CD4-positive, CD25-positive, alpha-beta regulatory T cell (primary cell): ENCODE results near the gene PPFIA4. TPM values are rescaled to one million over a fixed set of nuclear protein-coding genes. Genes with fewer than 3 reads are reported as not detected.

ENCODE experiments used
- ATAC-seq, 2 donors: fragments of 150-1000 bp; cut with Tn5 transposase; one replicate each; pipeline ENCODE4 v1.10.0; 2021; ENCODE audit warnings: low read depth in 2 of 2, moderate number of reproducible peaks in 2 of 2, moderate library complexity in 1 of 2
- DNase-seq, 3 donors: peaks; one replicate each; pipeline versions ENCODE4 v3.0.0 to v3.0.0-alpha.2; 2012 to 2022; ENCODE audit warnings: mixed read lengths in 1 of 3
- H3K27ac ChIP-seq: one replicate; pipeline ENCODE4 v1.7.0; 2013; ENCODE audit warnings: mild to moderate bottlenecking, low read length; ENCODE audit not compliant: insufficient read depth, poor library complexity, severe bottlenecking
- H3K27me3 ChIP-seq: one replicate; pipeline ENCODE4 v1.7.0; 2013; ENCODE audit warnings: low read length; ENCODE audit not compliant: control insufficient read depth, insufficient read depth
- H3K36me3 ChIP-seq: one replicate; pipeline ENCODE4 v1.7.0; 2013; ENCODE audit warnings: mild to moderate bottlenecking, low read length, moderate library complexity; ENCODE audit not compliant: control insufficient read depth, insufficient read depth
- H3K4me1 ChIP-seq: 2 replicates; pipeline ENCODE4 v1.7.0; 2013; ENCODE audit warnings: mild to moderate bottlenecking, low read length; ENCODE audit not compliant: insufficient read depth, control insufficient read depth, poor library complexity, severe bottlenecking
- H3K4me3 ChIP-seq: one replicate; pipeline ENCODE4 v1.7.0; 2013; ENCODE audit warnings: low read depth, mild to moderate bottlenecking, low read length, moderate library complexity
- H3K9me3 ChIP-seq, 2 experiments: 1 replicate in 1 of 2; 2 replicates in 1 of 2; pipeline ENCODE4 v1.7.0; 2013; ENCODE audit warnings: low read length in 2 of 2, mild to moderate bottlenecking in 1 of 2, moderate library complexity in 1 of 2; ENCODE audit not compliant: control insufficient read depth in 2 of 2
- H3K27ac Mint-ChIP-seq, 3 donors: one replicate each; pipeline ENCODE4 v1.8.0; 2020 to 2022; ENCODE audit warnings: mild to moderate bottlenecking in 3 of 3, mixed read lengths in 3 of 3, moderate library complexity in 2 of 3
- H3K27me3 Mint-ChIP-seq: one replicate; pipeline ENCODE4 v1.8.0; 2022; ENCODE audit warnings: mild to moderate bottlenecking, mixed read lengths
- H3K36me3 Mint-ChIP-seq: one replicate; pipeline ENCODE4 v1.8.0; 2020; ENCODE audit warnings: mixed read lengths
- H3K4me1 Mint-ChIP-seq, 4 donors: one replicate each; pipeline ENCODE4 v1.8.0; 2020 to 2022; ENCODE audit warnings: mixed read lengths in 4 of 4, mild to moderate bottlenecking in 1 of 4
- H3K4me3 Mint-ChIP-seq, 4 donors: one replicate each; pipeline ENCODE4 v1.8.0; 2020 to 2022; ENCODE audit warnings: mild to moderate bottlenecking in 4 of 4, mixed read lengths in 4 of 4, moderate library complexity in 3 of 4
- H3K9me3 Mint-ChIP-seq, 7 donors: one replicate each; pipeline ENCODE4 v1.8.0; 2020 to 2022; ENCODE audit warnings: mixed read lengths in 7 of 7, mild to moderate bottlenecking in 3 of 7, moderate library complexity in 2 of 7
- polyA plus RNA-seq, 4 donors: library from polyadenylated mRNA; unstranded; fragments of 300-500 nt; fragmentation: Illumina TruSeq; gene quantifications; one replicate each; pipeline ENCODE4 v1.2.3, GENCODE V29; 2021
- total RNA-seq: library from RNA; stranded (reverse); gene quantifications from one replicate; pipeline ENCODE4 v1.2.3, GENCODE V29; 2022

The PPFIA4 gene
- total and polyA plus RNA-seq, 5 donors from 2014 or later: 0.96 TPM; not detected in 4

DNA sequence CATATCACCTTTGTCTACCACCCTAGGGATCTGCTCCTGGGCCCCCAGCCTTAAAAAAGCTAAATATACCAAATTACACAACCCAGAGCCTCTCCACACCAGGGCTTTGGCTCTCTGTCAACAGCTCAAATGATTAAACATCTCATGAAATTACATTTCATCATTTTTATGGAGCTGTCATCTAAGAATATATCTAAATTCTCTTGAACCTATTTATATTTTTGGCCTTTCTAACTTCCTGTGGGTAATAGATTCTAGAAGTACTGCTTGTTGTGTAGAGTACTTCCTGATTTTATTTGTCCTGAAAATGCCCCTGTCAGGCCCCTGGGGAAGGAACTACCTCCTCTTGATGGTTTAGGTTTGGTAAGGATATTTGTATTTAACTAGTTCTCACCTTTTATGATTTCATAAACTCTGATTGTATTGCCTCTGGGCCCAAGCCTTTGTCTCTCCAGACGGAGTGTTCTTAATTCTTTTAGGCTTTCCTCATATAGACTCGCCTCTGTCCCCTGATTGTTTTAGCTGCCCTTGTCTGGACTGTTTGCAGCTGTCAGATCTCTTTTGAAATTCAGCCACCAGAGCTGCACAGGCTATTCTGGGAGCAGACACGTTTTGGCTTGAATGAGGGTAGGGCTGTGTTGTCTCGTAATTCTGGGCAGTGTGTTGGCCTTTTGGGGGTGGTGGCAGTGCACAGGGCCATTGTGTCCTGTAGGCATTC, 42.9 kb downstream of the PPFIA4 start:
- no peak for DNase-seq
- Mint-ChIP-seq H3K4me3 (no peak overlapping the region), H3K4me1 (no peaks in the 10 kb centered on the region), H3K9me3 (peaks cover 0 to 1% (median 0%) of the 10 kb centered on the region in 7 donors), H3K36me3 (peaks cover 3% of the 10 kb centered on the region), H3K27ac (no peak overlapping the region), H3K27me3 (peaks cover 18% of the 10 kb centered on the region)
- H3K27ac ChIP-seq: no peak overlapping the region
- H3K4me3 ChIP-seq: no peak overlapping the region
- no peaks in the 10 kb centered on the region for H3K4me1 ChIP-seq
- H3K9me3 ChIP-seq: no peaks in the 10 kb centered on the region
- H3K27me3 ChIP-seq: peaks cover 6% of the 10 kb centered on the region
- no peaks in the 10 kb centered on the region for H3K36me3 ChIP-seq
- ATAC-seq: no peak

DNA sequence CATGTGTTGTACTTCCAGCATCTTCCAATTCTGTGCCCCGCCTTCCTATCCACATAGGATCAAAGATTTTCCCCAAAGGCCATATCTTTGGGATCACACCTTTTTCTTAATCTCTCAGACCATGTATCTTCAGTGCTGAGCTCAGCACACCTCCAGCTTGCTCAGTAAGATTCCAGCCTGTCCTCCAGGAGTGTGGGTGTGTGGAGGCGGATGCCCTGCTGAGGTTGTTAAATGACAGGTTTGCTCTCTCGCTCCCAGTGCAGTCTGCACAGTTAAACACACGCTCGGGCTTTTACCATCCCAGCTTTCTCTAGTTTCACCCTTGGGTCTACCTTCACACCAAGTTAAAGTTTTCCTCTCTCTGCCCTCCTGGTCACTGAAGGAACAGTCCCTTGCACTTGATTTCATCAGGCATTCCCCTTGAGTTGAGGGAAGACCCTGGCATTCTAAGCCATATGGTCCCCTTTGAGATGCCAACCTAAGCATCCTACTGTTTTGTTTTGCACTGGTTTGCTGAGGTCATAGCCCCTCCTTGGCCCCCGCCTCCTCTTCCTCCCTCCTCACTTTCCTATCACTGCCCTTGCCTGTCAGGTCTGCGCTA, 45.8 kb downstream of the PPFIA4 start:
- Mint-ChIP-seq H3K4me1 (peaks cover 0 to 6% (median 2%) of the 10 kb centered on the region in 4 donors), H3K36me3 (peaks cover 3% of the 10 kb centered on the region), H3K27ac (no peak overlapping the region), H3K4me3 (no peak overlapping the region), H3K27me3 (peaks cover 34% of the 10 kb centered on the region), H3K9me3 (peaks cover 0 to 1% (median 0%) of the 10 kb centered on the region in 7 donors)
- ATAC-seq: no peak
- no peak for DNase-seq
- peaks cover 10% of the 10 kb centered on the region for H3K27me3 ChIP-seq
- no peak overlapping the region for H3K27ac ChIP-seq
- no peaks in the 10 kb centered on the region for H3K9me3 ChIP-seq
- no peaks in the 10 kb centered on the region for H3K36me3 ChIP-seq
- H3K4me3 ChIP-seq: no peak overlapping the region
- peaks cover 4% of the 10 kb centered on the region for H3K4me1 ChIP-seq

DNA sequence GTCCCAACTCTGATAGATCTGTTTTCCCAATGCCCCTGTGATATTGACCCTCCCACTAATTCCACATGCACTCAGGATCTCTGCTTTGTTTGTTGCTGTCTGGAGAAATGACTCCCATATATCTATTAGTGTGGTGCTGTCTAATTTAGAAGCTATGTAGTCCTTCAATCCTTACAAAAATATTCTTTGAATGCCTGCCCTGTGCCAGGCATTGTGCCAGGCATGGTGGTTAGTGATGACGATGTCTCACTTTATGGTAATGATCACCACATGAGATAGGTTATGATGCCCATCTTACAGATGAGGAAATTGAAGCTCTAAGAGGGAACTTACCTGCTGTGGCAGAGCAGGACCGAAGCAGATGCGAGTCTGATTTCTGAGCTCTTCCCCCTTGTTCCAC, 46.6 kb downstream of the PPFIA4 start:
- Histone ChIP-seq H3K36me3 (no peaks in the 10 kb centered on the region), H3K4me1 (peaks cover 4% of the 10 kb centered on the region), H3K27ac (no peak overlapping the region), H3K4me3 (no peak overlapping the region), H3K9me3 (no peaks in the 10 kb centered on the region), H3K27me3 (peaks cover 10% of the 10 kb centered on the region)
- Mint-ChIP-seq H3K36me3 (peaks cover 3% of the 10 kb centered on the region), H3K27ac (no peak overlapping the region), H3K9me3 (peaks cover 0 to 1% (median 0%) of the 10 kb centered on the region in 7 donors), H3K4me1 (peaks cover 0 to 6% (median 2%) of the 10 kb centered on the region in 4 donors), H3K27me3 (peaks cover 39% of the 10 kb centered on the region), H3K4me3 (no peak overlapping the region)
- DNase-seq (no peak), ATAC-seq (no peak)

DNA sequence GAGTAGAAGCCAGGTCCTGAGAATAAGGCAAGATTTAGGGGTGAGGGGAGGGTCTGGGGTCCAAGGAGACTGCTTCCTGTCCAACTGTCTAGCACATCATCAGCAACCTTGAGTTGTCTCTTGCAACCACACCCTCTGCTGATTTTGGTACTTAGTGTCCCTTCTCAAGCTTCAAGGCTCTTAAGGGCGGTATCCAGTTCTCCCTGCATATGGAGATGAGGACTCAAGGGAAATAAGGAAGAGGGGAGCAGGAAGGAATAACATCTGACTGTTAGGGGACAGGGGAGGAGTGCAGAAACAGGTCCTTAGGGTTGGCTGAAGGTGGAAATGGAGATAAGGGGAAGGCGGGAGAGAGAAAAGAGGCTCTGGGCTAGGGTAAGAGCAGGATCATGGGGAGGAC, 47.2 kb downstream of the PPFIA4 start:
- Histone ChIP-seq H3K27ac (no peak overlapping the region), H3K27me3 (peaks cover 10% of the 10 kb centered on the region), H3K4me1 (peaks cover 4% of the 10 kb centered on the region), H3K9me3 (no peaks in the 10 kb centered on the region), H3K36me3 (no peaks in the 10 kb centered on the region), H3K4me3 (no peak overlapping the region)
- H3K27me3 Mint-ChIP-seq: peaks cover 45% of the 10 kb centered on the region
- ATAC-seq: no peak
- peaks cover 3% of the 10 kb centered on the region for H3K36me3 Mint-ChIP-seq
- H3K9me3 Mint-ChIP-seq: peaks cover 0 to 1% (median 0%) of the 10 kb centered on the region in 7 donors
- H3K4me1 Mint-ChIP-seq: peaks cover 0 to 6% (median 2%) of the 10 kb centered on the region in 4 donors
- no peak overlapping the region for H3K4me3 Mint-ChIP-seq
- no peak for DNase-seq
- H3K27ac Mint-ChIP-seq: no peak overlapping the region

DNA sequence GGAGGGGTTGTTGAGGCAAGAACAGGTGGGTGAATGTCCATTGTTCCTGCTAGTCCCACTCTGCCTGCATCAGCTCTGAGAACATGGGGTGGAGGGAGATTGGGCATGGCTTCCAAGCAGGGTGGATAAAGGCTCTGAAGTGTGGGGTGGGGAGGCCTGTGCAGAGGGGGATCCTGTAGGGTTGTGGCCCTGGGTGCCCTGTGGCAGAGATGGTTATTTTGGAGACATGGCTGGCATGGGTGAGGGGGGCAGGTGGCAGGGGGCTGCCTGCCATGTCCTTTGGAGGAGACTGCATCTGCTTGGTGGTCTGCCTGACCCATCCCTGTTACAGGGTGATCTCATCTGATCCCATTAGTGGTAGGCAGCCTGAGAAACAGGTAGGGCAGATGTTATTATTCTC, 48.3 kb downstream of the PPFIA4 start:
- H3K9me3 Mint-ChIP-seq: peaks cover 0 to 1% (median 0%) of the 10 kb centered on the region in 7 donors
- ATAC-seq (no peak), DNase-seq (no peak)
- H3K27me3 Mint-ChIP-seq: peaks cover 45% of the 10 kb centered on the region
- peaks cover 0 to 6% (median 2%) of the 10 kb centered on the region in 4 donors for H3K4me1 Mint-ChIP-seq
- H3K9me3 ChIP-seq: no peaks in the 10 kb centered on the region
- H3K27ac ChIP-seq: no peak overlapping the region
- peak overlapping the region in 1 of 4 donors; percentile 38 for H3K4me3 Mint-ChIP-seq
- no peak overlapping the region for H3K27ac Mint-ChIP-seq
- H3K27me3 ChIP-seq: peaks cover 10% of the 10 kb centered on the region
- peaks cover 4% of the 10 kb centered on the region for H3K4me1 ChIP-seq
- peaks cover 3% of the 10 kb centered on the region for H3K36me3 Mint-ChIP-seq
- H3K4me3 ChIP-seq: no peak overlapping the region
- no peaks in the 10 kb centered on the region for H3K36me3 ChIP-seq

DNA sequence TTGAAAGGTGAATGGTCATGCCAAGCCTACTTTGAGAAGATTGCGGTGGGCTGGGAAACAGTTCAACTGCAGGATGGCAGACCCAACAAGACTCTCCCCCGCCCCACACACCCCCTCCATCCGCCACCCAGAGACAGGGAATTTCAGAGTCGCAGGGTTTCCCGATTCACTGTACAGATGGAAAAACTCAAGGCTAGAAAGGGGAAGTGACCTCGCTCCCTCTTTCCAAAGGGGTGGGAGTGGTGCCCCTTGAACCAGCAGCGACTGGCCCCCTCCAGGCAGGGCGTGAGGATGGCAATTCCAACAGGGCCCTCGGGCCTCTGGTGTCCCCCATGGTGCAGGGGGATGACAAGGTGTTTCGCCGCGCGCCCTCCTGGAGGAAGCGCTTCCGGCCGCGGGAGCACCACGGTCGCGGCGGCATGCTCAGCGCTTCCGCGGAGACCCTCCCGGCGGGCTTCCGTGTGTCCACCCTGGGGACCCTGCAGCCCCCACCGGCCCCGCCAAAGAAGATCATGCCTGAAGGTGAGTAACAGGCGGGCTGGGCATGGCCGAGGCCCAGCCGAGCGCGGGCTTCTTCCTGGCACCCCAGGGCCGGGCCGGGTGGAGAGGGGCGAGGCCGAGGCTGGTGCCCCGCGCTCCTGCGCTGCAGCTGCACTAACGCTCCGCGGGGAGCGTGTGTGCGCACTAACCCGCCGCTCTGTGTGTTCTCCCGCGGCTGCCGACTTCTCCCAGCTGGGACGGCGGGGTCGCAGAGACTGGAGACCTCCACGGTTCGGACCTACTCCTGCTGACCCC, 49.1 kb downstream of the PPFIA4 start:
- peak; percentile 41 to 45 for ATAC-seq
- Mint-ChIP-seq H3K36me3 (peaks cover 3% of the 10 kb centered on the region), H3K4me3 (peak overlapping the region in 2 of 4 donors; percentile 26 to 29), H3K4me1 (peaks cover 0 to 6% (median 2%) of the 10 kb centered on the region in 4 donors), H3K9me3 (peaks cover 0 to 1% (median 0%) of the 10 kb centered on the region in 7 donors), H3K27ac (no peak overlapping the region), H3K27me3 (peaks cover 45% of the 10 kb centered on the region)
- Histone ChIP-seq H3K4me1 (peaks cover 4% of the 10 kb centered on the region), H3K27me3 (peaks cover 10% of the 10 kb centered on the region), H3K36me3 (no peaks in the 10 kb centered on the region), H3K27ac (no peak overlapping the region), H3K9me3 (no peaks in the 10 kb centered on the region), H3K4me3 (no peak overlapping the region)
- peak in 1 of 3 donors; percentile 31 for DNase-seq

DNA sequence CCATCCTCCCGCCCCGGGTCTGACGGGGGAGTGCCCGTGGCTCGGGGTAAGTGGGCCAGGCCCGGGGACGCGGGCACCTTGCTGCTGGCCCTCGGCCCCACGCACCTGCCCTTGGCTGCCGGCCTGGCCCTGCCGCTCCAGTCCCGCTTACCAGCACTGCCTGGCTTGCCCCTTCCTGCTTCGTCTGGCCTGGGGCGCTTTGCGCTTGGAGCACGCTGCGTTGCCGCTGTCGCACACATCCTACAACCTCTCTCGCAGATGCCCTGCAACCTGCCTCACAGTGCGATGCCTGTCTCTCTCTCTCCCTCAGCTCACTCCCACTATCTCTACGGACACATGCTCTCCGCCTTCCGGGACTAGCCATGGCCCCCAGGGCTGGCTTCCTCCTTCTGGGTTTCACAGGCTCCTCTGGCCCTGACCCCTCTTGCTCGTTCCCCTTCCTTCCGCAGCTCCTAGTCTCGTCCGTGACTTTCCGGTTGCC, 49.8 kb downstream of the PPFIA4 start:
- H3K27ac Mint-ChIP-seq: no peak overlapping the region
- Histone ChIP-seq H3K27ac (no peak overlapping the region), H3K9me3 (no peaks in the 10 kb centered on the region), H3K36me3 (no peaks in the 10 kb centered on the region), H3K4me3 (no peak overlapping the region), H3K4me1 (peaks cover 4% of the 10 kb centered on the region), H3K27me3 (peaks cover 10% of the 10 kb centered on the region)
- DNase-seq (no peak), ATAC-seq (no peak)
- peaks cover 50% of the 10 kb centered on the region for H3K27me3 Mint-ChIP-seq
- peaks cover 0 to 1% (median 0%) of the 10 kb centered on the region in 7 donors for H3K9me3 Mint-ChIP-seq
- peaks cover 0 to 6% (median 2%) of the 10 kb centered on the region in 4 donors for H3K4me1 Mint-ChIP-seq
- H3K36me3 Mint-ChIP-seq: peaks cover 3% of the 10 kb centered on the region
- H3K4me3 Mint-ChIP-seq: peak overlapping the region in 3 of 4 donors; percentile 44 to 78 (median 74)
